HK-2 (cell line): ENCODE measurements around the gene FRRS1.
"Not testable (repeated sequence)": the region's sequence is repeated elsewhere in the genome, so short reads cannot be mapped to it uniquely, and the experiment has no call there.

ENCODE experiments used
- DNase-seq: peaks from one replicate; pipeline ENCODE4 v3.0.0-alpha.2; 2018; ENCODE audit not compliant: unreplicated experiment

The FRRS1 gene, protein sequence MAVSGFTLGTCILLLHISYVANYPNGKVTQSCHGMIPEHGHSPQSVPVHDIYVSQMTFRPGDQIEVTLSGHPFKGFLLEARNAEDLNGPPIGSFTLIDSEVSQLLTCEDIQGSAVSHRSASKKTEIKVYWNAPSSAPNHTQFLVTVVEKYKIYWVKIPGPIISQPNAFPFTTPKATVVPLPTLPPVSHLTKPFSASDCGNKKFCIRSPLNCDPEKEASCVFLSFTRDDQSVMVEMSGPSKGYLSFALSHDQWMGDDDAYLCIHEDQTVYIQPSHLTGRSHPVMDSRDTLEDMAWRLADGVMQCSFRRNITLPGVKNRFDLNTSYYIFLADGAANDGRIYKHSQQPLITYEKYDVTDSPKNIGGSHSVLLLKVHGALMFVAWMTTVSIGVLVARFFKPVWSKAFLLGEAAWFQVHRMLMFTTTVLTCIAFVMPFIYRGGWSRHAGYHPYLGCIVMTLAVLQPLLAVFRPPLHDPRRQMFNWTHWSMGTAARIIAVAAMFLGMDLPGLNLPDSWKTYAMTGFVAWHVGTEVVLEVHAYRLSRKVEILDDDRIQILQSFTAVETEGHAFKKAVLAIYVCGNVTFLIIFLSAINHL

DNA sequence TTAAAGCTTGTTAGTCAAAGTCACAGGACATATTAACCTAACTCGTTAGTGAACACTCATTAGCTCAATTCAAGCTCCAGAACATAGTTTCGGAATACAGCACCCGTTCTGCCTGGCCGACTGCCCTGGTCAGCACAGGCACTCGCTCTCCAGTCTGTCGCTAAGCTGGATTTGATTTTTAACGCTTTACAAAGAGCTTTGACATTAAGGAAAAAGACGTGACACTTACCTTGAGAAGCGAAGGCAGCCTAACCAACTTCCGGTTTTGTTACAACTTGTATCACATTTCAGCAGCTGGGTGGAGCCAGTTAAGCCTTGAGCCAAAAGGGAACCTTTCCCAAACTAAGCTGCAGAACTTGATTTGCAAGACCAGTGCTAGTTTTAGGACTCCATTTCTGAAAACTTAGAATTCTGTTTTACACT lies at the start of gene FRRS1:
FRRS1 (minus strand) TSS at position 258 of the 423 bp plus-strand sequence. CDS start 17,867 bp downstream, outside the sequence.
- peak; percentile 50 for DNase-seq

DNA sequence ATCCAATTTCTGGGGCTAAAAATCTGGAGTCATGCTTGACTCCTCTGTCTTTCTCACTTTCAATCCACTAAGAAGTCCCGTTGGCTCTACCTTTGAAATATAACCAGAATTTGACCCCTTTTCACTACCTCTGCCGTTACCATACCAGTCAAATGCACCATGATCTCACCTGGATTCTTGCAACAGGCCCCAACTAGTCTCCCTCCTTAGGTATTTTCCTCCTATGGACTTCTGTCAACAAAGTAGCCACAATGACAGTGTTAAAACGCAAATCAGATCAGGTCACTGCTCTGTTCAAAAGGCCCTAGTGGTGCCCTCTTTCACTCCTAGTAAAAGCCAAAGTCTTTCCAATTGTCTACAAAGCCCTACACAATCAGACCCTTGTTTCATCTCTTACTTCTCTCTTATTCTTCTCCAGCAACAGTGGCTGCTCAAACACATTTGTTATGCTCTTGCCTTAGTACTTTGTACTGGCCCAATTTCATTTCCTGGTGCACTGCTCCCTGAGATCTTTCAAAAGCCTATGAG lies 48.0 kb upstream of the FRRS1 start:
- DNase-seq, result no peak

DNA sequence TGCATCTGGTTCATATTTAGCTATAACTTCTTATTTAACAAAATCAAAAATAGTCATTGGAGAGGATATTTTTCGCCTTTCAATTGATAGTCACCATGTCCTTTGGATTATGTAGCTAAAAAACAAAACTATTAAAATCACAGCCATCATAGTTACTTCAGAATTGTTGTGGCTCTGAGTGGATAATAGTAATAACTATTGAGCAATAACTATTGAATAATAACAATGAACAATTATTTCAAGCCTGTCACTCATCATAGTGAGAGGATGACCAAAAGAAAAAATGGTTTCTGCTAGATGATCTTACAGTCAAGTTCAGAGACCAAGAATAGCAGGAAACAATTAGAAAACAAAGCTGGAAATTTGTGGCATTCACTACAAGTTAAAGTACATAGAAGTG lies 45.3 kb upstream of the FRRS1 start:
- no peak for DNase-seq

DNA sequence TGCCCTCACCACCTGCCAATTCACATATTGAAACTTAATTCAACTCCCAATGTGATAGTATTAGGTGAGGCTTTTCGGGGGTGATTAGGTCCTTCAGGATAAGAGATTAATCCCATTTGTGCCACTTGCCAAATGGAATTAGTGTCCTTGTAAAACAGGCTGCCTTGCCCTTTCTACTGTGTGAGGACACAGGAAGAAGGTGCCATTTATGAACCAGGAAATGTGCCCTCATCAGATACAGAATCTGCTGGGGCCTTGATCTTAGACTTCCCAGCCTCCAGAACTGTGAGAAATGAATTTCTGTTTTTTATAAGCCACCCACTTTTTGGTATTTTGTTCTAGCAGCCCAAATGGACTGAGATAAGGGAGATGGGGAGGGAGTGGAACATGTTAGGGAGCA lies 44.6 kb upstream of the FRRS1 start:
- DNase-seq, result no peak

DNA sequence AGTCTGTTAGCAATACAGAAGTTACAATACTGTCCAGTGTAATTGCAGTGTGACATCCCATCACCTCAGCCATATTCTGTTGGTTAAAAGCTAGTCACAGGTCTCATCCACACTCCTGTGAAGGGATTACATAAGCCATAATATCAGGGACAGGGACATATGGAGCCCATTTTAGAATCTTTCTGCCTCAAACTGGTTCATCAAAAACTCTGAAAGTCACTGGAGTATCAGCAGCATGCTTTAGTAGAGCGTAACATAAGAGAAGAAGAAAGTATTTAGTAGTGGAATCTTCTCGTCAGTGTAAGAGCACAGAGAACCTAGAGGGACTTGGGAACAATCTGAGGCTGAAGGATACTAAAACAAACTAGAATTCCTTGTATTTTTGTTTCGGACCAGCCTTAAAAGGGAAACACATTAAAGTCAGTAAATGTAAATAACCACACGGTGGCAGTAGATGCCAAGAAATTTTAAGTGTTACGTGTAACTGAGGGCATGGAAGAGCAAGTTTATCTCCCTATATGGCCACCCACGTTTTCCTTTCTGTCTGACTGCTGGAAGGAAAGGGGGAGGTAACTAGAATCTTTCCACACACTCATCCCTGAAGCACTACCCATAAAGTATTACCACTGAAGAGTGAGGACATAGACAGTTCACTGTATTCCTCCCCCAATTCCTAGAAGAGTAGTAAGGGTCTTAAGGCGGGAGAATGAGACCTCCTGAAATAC lies 42.1 kb upstream of the FRRS1 start:
- peak; percentile 35 for DNase-seq

DNA sequence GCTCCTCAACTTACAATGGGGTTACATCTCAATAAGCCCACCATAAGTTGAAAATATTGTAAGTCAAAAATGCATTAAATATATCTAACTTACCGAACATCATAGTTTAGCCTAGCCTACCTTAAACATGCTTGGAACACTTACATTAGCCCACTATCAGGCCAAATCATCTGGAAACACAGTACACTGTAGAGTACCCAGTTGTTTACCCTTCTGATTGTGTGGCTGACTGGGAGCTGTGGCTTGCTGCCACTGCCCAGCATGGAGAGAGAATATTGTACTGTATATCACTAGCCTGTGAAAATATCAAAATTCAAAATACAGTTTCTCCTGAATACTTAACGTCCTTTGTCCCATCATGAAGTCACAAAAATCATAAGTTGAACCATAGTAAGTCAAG lies 40.4 kb upstream of the FRRS1 start:
- no peak for DNase-seq

DNA sequence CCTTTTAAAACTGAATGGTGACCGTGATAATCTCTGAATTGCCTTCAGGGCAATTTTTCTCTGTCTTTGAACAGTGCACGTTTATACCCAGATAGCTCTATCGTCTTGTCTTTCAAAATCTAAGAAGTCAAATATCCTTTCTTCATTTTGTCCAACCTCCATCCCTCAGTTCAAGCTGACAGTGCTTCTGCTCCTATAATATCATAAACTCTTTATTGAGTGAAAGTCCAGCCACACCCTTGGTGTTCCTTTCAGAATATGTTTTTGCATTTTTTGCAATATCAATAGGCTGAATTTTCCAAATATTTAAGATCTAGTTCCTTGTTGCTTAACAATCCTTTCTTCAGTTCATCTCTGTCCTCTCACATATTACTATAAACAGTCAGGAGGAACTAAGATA lies 35.1 kb upstream of the FRRS1 start:
- no peak for DNase-seq

DNA sequence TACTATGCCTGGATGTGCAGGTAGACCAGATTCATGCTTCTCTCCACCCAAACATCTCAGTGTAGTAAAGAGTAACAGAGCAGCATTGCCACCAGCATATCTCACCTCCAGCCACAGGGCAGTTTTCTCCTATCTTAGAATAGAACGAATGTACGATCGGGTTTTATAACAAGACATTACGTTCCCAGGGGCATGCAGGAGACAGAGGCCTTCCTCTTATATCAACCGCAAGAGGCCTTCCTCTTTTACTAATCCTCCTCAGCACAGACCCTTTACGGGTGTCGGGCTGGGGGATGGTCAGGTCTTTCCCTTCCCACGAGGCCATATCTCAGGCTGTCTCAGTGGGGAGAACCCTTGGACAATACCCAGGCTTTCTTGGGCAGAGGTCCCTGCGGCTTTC lies 27.4 kb upstream of the FRRS1 start:
- not testable (repeated sequence) for DNase-seq

DNA sequence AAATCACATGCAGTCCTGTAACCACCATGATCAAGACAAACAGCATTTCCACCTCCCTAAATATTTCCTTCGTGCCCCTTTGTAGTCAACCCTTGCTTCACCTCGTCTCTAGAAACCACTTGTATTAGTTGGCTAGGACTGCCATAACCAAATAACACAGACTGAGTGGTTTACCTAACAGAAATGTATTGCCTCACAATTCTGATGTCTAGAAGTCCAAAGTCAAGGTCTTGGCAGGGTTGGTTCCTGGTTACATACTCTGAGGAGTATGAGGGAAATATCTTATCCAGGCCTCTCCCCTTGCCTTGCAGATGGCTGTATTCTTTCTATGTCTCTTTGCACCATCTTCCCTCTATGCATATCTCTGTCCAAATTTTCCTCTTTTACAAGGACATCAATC lies 23.3 kb upstream of the FRRS1 start:
- no peak for DNase-seq

DNA sequence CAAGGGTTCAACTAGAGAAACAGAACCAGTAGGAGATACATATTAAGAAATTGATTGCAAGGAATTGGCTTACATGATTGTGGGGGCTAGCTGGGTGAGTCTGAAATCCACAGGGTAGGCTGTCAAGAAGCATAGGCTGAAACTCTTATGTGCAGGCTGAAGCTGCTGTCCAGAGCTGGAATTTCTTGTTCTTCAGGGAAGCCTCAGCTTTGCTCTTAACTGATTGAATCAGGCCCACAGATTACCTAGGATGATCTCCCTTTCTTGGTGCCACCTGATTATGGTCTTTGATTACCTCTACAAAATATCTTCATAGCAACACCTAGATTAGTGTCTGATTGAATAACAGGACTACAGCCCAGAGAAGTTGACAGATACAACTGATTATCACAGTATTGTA lies 22.5 kb upstream of the FRRS1 start:
- no peak for DNase-seq

DNA sequence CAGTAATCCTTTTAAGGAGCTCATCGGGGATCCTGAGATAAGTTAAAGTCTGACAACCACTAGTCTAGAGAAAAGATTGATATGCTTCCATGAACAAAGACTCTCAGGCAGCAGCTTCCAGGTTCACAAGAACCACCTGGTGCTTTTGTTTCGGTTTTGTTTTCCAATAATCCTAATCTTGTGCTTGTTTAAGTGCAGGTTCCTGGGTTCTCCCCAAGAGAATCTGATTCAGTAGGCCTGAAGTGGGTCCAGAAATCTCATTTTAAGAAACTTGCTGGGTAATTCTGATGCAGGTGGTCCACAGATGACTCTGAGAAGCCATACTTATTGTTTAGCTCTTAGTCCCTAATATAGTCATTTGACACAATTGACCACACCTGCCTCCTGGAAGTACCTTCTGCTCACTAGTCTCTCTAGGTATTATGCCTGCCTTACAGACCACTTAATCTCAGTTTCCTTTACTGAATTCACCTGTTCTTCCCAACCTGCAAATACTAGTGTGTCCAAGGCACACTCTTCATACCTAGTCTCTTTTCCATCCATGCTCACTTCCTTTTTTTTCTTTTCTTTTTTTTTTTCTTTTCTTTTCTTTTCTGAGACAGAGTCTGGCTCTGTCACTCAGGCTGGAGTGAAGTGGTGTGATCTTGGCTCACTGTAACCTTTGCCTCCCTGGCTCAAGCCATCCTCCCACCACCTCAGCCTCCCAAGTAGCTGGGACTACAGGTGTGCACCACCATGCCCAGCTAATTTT lies 20.5 kb upstream of the FRRS1 start:
- no peak for DNase-seq

DNA sequence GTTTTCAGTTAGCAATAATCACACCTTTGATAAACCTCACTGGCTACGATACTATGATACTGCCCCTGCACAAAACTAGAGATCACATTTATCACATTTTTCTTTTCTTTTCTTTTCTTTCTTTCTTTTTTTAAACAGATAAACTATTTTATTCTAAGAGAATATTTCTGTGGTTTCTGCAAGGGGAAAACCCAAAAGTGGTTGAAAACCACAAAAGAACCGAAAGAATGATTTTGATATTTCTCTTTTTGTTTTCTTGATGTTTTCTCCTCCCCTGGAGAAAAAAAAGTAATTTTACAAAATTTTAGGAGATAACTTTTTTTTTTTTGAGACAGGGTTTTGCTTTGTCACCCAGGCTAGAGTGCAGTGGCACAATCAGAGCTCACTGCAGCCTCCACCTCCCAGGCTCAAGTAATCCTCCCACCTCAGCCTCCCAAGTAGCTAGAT lies 18.4 kb upstream of the FRRS1 start:
- no peak for DNase-seq

DNA sequence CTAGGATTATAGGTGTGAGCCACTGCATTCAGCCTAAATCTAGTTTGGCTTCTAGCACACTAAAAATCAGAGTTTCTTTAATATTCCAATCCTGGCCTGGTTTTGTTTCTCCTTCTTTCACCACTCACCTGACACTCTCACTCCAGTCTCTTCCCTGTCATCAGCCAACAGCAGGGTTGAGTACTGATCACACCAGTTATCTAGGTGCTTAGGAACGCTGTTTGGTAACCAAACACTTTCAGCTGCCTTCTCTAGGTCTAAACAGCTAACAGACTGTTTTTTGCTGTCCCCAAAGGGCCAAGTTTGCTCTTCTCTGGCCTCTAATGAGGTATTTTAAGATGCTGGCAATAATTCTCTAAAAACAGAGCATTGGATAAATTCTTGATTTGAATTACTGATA lies 17.7 kb upstream of the FRRS1 start:
- DNase-seq, result no peak

DNA sequence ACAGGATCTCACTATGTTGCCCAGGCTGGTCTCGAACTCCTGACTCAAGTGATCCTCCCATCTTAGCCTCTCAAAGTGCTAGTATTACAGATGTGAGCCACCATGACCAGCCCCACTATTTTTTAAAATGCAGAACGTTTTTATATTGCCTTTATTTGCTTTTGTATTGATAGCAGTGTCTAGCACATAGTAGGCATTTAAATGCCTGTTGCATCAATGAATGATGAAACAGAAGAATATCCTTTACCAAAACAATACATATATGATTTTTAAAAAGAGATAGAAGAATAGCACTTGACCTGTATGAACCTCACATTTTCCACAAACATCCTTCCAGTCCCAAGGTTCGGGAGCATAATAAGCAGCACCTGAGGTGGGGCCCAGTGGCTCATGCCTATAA lies 16.5 kb upstream of the FRRS1 start:
- no peak for DNase-seq

DNA sequence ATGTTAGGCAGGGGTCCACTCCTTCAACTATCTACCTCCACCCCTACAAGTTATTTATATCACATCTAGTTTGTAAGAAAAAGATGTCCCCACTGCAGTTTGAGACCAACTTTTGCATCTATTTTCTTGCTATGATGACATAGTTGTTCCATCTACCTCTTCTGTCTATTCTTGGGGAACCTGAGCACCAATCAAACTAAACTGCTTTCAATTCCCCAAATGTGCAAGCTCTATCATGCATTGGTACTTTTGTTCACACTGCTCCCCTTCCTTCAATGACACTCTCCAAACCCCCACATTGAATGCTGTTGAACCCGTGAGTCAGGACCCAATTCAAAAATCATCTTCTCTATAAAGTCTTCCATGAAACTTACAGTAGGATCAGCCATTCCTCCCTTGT lies 16.0 kb upstream of the FRRS1 start:
- no peak for DNase-seq

DNA sequence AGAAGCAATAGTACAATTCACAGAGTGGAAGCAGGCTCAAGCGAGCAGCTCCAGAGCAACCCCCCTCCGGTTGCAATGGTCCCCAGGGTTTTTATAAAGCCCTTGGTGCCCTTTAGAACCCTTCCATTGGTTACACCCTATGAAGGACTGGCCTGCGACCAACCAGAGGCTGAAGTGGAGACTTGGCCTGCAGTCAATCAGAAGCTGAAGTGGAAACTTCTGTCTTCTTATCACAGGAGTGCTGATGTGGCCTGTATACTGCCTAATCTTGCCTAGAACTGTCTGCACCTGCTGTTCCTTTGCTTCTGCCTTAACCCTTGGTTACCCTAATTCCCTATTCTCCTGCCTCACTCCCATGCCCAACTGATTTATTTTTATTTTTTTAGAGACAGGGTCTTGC lies 15.4 kb upstream of the FRRS1 start:
- no peak for DNase-seq

DNA sequence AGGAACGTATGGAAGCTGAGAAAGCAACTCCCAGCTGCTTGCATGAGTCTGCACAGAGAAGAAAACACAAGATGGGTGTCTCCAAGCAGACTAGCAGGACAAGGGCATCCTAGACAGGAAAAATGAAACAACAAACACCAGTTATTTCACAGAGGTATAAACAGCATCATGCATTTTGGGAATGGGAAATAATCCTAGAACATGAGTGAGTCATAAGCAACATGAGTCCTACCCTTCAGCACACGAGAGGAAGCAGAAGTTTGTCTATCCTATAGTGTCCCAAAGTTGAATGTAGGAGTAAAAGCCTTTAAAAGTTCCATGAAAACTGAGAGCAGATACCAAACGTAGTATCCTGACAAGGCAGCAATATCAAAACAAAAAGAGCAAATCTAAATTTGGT lies 11.3 kb upstream of the FRRS1 start:
- no peak for DNase-seq

DNA sequence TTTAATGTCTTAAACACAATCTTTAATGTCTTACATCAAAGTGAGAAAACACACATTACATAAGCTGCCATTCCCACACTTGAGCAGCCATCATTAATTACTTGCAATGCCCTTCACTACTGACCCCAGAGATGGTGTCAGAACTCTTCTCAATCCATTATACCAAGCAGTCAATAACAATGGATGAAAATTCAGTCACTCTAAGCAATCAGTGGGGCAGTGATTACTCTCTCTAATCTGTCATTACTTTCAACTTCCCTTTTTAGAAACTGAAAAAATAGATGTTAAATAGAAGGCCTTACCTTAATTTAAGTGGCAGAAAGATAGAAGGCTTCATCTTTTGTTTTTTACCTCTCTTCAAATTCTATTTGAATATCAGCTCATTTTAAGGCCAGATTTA lies 9.7 kb upstream of the FRRS1 start:
- DNase-seq, result no peak

DNA sequence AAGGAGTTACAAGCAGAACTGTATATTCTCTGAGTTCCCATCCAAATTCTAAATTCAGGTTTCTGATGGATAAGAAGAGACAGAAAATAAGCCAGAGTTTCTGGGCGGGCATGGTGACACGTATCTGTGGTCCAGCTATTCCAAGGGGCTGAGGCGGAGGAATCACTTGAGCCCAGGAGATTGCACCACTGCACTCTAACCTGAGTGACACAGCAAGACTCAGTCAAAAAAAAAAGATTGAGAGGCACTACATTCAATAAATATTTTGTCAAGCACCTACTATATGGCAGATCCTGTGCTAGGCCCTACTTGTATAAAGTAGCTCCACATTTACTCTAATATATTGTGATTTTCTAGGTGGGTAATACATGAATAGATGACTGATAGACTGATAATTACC lies 6.4 kb upstream of the FRRS1 start:
- DNase-seq, result no peak

DNA sequence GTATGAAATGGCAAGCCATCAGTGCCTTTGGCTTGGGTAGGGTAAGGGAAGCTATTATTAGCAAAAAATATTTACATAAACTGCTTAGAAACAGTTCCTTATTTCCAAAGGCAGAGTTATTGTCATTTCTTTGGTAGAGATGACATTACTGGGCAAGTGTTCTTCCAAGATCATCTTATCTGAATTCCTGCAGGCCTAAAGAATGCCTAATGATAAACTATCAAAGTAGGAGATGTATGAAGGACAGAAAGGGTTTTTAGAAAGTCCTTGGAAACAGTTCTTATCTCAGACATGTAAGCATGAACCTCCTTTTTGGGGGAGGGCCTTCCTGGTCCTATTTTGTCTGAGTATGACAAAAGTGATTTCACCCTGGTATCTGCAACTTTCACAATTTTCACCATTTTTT lies 5.1 kb upstream of the FRRS1 start:
- DNase-seq, result no peak

DNA sequence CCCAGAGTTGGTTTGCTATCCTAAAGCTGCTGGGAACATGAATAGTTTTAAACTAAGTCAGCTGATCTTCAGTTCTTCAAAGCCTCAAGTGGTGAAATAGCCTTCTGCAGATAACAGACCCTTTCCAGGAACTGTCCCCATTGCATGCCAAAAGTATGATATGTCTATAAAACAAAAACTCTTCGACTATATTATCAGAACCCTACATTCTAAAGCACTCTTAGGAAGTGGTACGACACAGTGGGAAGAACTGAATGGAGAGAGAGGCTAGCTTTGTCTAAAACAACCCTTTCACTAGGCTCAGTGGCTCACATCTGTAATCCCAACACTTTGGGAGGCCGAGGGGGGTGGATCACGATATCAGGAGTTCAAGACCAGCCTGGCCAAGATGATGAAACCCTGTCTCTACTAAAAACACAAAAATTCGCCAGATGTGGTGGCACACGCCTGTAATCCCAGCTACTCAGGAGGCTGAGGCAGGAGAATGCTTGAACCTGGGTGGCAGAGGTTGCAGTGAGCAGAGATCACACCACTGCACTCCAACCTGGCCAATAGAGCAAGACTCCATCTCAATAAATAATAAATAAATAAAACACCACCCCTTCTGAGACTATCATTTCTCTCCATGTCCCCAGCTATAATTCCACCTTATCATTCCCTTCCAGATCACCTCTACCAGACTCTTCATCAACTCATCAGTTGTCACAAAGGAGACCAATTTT lies 2.2 kb upstream of the FRRS1 start:
- no peak for DNase-seq
